Measurements from ENCODE around the gene AXL.

AXL gene

DNA sequence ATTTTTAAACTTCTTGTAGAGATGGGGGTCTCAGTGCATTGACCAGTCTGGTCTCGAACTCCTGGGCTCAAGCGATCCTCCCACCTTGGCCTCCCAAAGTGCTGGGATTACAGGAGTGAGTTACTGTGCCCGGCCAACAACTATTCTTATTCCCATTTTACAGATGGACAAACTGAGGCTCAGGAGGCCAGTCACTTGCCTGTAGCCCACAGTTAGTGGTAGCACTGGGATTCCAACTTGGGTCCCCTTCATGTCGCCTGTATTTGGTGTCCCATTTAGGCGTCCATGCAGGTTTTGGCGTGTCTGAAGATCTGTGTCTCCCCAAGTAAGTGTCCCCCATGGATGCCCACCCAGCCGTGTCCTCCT, 791 bp upstream of the AXL start:
- TF ChIP-seq RAD21 (IDR thresholded peaks at IDR 0.05; ENCODE audit: low read depth) = no peak
- no peak for TF ChIP-seq YY1 (IDR thresholded peaks at IDR 0.05; ENCODE audit: low read depth)
- no peak for TF ChIP-seq EGR1 (IDR thresholded peaks at IDR 0.05)
- TF ChIP-seq, protein P1, sequence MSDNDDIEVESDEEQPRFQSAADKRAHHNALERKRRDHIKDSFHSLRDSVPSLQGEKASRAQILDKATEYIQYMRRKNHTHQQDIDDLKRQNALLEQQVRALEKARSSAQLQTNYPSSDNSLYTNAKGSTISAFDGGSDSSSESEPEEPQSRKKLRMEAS (IDR thresholded peaks at IDR 0.05) = no peak
- no peak for TF ChIP-seq CEBPB (IDR thresholded peaks at IDR 0.05)
- TF ChIP-seq TCF12 (IDR thresholded peaks at IDR 0.05; ENCODE audit: low read depth) = no peak
- TF ChIP-seq NFIC (IDR thresholded peaks at IDR 0.05) = no peak
- TF ChIP-seq, protein P2, sequence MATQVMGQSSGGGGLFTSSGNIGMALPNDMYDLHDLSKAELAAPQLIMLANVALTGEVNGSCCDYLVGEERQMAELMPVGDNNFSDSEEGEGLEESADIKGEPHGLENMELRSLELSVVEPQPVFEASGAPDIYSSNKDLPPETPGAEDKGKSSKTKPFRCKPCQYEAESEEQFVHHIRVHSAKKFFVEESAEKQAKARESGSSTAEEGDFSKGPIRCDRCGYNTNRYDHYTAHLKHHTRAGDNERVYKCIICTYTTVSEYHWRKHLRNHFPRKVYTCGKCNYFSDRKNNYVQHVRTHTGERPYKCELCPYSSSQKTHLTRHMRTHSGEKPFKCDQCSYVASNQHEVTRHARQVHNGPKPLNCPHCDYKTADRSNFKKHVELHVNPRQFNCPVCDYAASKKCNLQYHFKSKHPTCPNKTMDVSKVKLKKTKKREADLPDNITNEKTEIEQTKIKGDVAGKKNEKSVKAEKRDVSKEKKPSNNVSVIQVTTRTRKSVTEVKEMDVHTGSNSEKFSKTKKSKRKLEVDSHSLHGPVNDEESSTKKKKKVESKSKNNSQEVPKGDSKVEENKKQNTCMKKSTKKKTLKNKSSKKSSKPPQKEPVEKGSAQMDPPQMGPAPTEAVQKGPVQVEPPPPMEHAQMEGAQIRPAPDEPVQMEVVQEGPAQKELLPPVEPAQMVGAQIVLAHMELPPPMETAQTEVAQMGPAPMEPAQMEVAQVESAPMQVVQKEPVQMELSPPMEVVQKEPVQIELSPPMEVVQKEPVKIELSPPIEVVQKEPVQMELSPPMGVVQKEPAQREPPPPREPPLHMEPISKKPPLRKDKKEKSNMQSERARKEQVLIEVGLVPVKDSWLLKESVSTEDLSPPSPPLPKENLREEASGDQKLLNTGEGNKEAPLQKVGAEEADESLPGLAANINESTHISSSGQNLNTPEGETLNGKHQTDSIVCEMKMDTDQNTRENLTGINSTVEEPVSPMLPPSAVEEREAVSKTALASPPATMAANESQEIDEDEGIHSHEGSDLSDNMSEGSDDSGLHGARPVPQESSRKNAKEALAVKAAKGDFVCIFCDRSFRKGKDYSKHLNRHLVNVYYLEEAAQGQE (IDR thresholded peaks at IDR 0.05; ENCODE audit: low read depth) = no peak
- TF ChIP-seq ZBTB7A (IDR thresholded peaks at IDR 0.05; ENCODE audit: low read depth) = no peak
- TF ChIP-seq FOXM1 (IDR thresholded peaks at IDR 0.05; ENCODE audit: borderline replicate concordance, low read depth) = no peak
- TF ChIP-seq TEAD4 (IDR thresholded peaks at IDR 0.05) = no peak
- no peak for TF ChIP-seq TAF1 (IDR thresholded peaks at IDR 0.05; ENCODE audit: low read depth)
- TF ChIP-seq EP300 (IDR thresholded peaks at IDR 0.05; ENCODE audit: borderline replicate concordance) = no peak
- TF ChIP-seq CREB1 (IDR thresholded peaks at IDR 0.05; ENCODE audit: low read depth) = no peak
- TF ChIP-seq, protein P3, sequence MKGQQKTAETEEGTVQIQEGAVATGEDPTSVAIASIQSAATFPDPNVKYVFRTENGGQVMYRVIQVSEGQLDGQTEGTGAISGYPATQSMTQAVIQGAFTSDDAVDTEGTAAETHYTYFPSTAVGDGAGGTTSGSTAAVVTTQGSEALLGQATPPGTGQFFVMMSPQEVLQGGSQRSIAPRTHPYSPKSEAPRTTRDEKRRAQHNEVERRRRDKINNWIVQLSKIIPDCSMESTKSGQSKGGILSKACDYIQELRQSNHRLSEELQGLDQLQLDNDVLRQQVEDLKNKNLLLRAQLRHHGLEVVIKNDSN (IDR thresholded peaks at IDR 0.05) = no peak

DNA sequence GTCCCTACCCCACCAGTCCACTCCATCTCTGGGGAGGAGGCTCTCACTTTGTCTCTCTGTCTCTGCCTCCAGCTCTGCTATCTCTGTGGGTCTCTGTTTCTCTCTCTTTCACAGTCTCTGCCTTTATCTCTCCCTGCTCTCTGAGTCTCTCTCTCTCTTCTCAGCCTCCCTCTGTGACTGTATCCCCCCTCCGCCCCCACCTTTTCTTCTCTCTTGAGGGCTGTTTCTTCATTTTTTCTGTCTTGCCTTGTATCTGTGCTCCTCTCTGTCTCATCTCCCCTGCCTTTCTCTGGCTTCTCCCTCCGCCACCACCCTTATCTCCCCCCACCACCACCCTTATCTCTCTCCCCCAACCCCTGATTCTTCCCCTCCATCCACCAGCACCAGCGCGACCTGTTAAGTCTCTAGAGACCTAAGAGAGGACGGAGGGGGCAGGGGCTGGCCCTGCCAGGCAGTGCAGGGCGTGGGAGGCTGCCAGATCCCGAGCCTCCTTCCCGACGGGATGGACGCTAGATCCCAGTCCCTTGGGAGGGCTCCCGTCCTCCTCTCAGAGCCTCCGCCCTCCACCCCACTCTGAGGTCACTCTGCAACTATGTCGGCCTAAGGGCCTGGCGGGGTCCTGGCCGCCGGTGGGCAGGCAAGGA, 1.0 kb downstream of the AXL start:
- no peak for TF ChIP-seq RAD21 (IDR thresholded peaks at IDR 0.05; ENCODE audit: low read depth)
- TF ChIP-seq TCF12 (IDR thresholded peaks at IDR 0.05; ENCODE audit: low read depth) = no peak
- no peak for TF ChIP-seq YY1 (IDR thresholded peaks at IDR 0.05; ENCODE audit: low read depth)
- TF ChIP-seq FOXM1 (IDR thresholded peaks at IDR 0.05; ENCODE audit: borderline replicate concordance, low read depth) = no peak
- no peak for TF ChIP-seq CREB1 (IDR thresholded peaks at IDR 0.05; ENCODE audit: low read depth)
- TF ChIP-seq CEBPB (IDR thresholded peaks at IDR 0.05) = no peak
- TF ChIP-seq, protein P1 (IDR thresholded peaks at IDR 0.05) = no peak
- TF ChIP-seq EGR1 (IDR thresholded peaks at IDR 0.05) = no peak
- TF ChIP-seq, protein P3 (IDR thresholded peaks at IDR 0.05) = no peak
- TF ChIP-seq EP300 (IDR thresholded peaks at IDR 0.05; ENCODE audit: borderline replicate concordance) = no peak
- no peak for TF ChIP-seq ZBTB7A (IDR thresholded peaks at IDR 0.05; ENCODE audit: low read depth)

DNA sequence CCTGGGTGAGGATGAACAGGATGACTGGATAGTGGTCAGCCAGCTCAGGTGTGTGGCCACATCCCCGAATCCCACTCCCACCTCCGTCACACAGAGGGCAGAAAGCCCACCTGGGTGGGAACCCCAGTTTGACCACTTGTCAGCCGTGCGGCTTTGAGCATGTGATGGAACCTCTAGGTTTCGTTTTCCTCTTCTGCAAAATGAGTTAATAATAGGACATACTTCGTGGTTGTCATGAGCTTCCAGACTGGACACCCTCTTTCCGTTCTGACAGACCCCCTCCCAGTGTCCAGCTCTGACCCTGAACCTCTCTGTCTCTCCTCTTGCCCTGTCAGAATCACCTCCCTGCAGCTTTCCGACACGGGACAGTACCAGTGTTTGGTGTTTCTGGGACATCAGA, 1.8 kb downstream of the AXL start:
- TF ChIP-seq TCF12 (IDR thresholded peaks at IDR 0.05; ENCODE audit: low read depth) (no peak), NFIC (IDR thresholded peaks at IDR 0.05) (no peak), RAD21 (IDR thresholded peaks at IDR 0.05; ENCODE audit: low read depth) (no peak), TEAD4 (IDR thresholded peaks at IDR 0.05) (no peak), TAF1 (IDR thresholded peaks at IDR 0.05; ENCODE audit: low read depth) (no peak), YY1 (IDR thresholded peaks at IDR 0.05; ENCODE audit: low read depth) (no peak), CREB1 (IDR thresholded peaks at IDR 0.05; ENCODE audit: low read depth) (no peak), FOXM1 (IDR thresholded peaks at IDR 0.05; ENCODE audit: borderline replicate concordance, low read depth) (no peak), EGR1 (IDR thresholded peaks at IDR 0.05) (no peak)
- TF ChIP-seq, protein P2 (IDR thresholded peaks at IDR 0.05; ENCODE audit: low read depth) = no peak

DNA sequence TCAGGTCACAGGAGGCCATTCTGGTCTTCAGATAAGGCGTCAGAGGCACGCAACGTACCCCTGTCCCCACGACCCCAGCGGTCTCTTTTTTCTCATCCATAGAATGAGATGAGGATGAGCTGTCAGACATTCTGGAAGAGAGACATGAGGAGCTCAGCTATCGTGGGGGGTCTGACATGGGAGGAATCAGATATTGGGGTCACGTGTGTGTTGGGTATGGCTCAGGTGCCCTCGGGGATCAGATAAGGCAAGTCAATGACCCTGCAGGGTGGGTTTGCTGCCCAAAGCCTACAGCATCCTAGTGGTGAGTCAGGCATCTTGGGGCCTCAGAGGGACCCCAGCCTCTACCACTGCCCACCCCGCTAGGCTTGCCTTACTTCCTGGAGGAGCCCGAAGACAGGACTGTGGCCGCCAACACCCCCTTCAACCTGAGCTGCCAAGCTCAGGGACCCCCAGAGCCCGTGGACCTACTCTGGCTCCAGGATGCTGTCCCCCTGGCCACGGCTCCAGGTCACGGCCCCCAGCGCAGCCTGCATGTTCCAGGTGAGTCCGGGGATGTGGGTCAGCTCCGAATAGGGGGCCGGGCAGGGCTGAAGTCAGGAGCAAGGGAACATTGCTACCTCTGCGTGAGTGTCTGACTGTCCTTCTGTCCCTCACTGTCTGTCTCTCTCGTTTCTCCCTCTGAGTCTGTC, 2.6 kb downstream of the AXL start:
- TF ChIP-seq, protein P2 (IDR thresholded peaks at IDR 0.05; ENCODE audit: low read depth) = no peak
- TF ChIP-seq TAF1 (IDR thresholded peaks at IDR 0.05; ENCODE audit: low read depth) (no peak), YY1 (IDR thresholded peaks at IDR 0.05; ENCODE audit: low read depth) (no peak), FOXM1 (IDR thresholded peaks at IDR 0.05; ENCODE audit: borderline replicate concordance, low read depth) (no peak), EP300 (IDR thresholded peaks at IDR 0.05; ENCODE audit: borderline replicate concordance) (no peak)
